ENCODE results near the gene ADAMTS10. TPM values are rescaled to one million over a fixed set of nuclear protein-coding genes. Genes with fewer than 3 reads are reported as not detected.

Gene ADAMTS10
- total and polyA plus RNA-seq, 2 of the 13 experiments (the other 11 are each of a cell fraction or from before 2014, with no cell fraction given) = 0.49 to 1.7 TPM

- no peak for TF ChIP-seq DR1 (CRISPR knock-in tag; IDR thresholded peaks at IDR 0.05)
- no peak for TF ChIP-seq EP300 (IDR thresholded peaks at IDR 0.05; ENCODE audit: low read depth in 2 of 2, low read length in 2 of 2)
- TF ChIP-seq EP300 (CRISPR knock-in tag; IDR thresholded peaks at IDR 0.05; ENCODE audit: borderline replicate concordance) = no peak
- no peak for TF ChIP-seq ELF3 (CRISPR knock-in tag; IDR thresholded peaks at IDR 0.05)
- no peak for TF ChIP-seq ZNF558 (CRISPR knock-in tag; IDR thresholded peaks at IDR 0.05; ENCODE audit: borderline replicate concordance)
- no peak for TF ChIP-seq DZIP1 (CRISPR knock-in tag; IDR thresholded peaks at IDR 0.05)
- no peak for TF ChIP-seq FOXK1 (CRISPR knock-in tag; IDR thresholded peaks at IDR 0.05; ENCODE audit: borderline replicate concordance, low read depth)
- TF ChIP-seq MIXL1 (CRISPR knock-in tag; IDR thresholded peaks at IDR 0.05) = no peak
- TF ChIP-seq ZFAT (CRISPR knock-in tag; conservative IDR thresholded peaks at IDR 0.05) = no peak
- TF ChIP-seq ZMAT3 (CRISPR knock-in tag; conservative IDR thresholded peaks at IDR 0.05) = no peak
Measured at GRCh38 chr19:8589177-8589714, 21.3 kb downstream of the ADAMTS10 start (continued).

Measured in HepG2 (cell line).